Tibial nerve (tissue), 4 donors: ENCODE data around the gene HIP1. TPM values are rescaled to one million over a fixed set of nuclear protein-coding genes. Genes with fewer than 3 reads are reported as not detected.

ENCODE experiments used
- DNase-seq, 2 donors: peaks; one replicate each; pipeline ENCODE4 v3.0.0-alpha.2; 2019; ENCODE audit warnings: low spot score in 2 of 2
- H3K27ac ChIP-seq, 4 donors: fragments of 200-600 bp; sonication (generic) in 3 of 4; one replicate each; pipeline ENCODE4 v1.5.1; 2017 to 2019; ENCODE audit warnings: mild to moderate bottlenecking in 1 of 4
- H3K27me3 ChIP-seq, 2 donors: fragments of 200-600 bp; sonication (generic) in 1 of 2; one replicate each; pipeline versions ENCODE4 v1.5.1 to v1.6.0; 2017 to 2019
- H3K36me3 ChIP-seq, 3 donors: fragments of 200-600 bp; sonication (generic); one replicate each; pipeline ENCODE4 v1.5.1; 2018 to 2019
- H3K4me1 ChIP-seq, 4 donors: fragments of 200-600 bp; sonication (generic) in 3 of 4; one replicate each; pipeline ENCODE4 v1.5.1; 2017 to 2019
- H3K4me3 ChIP-seq, 4 donors: fragments of 200-600 bp; sonication (generic) in 3 of 4; one replicate each; pipeline ENCODE4 v1.5.1; 2017 to 2019; ENCODE audit warnings: mild to moderate bottlenecking in 1 of 4, moderate library complexity in 1 of 4
- H3K9me3 ChIP-seq, 4 donors: fragments of 200-600 bp; sonication (generic) in 3 of 4; one replicate each; pipeline ENCODE4 v1.5.1; 2017 to 2019
- CTCF ChIP-seq, 5 experiments: fragments of 200-600 bp in 3 of 5; fragments of 450-650 bp in 2 of 5; sonication (generic) in 3 of 5; IDR thresholded peaks; one replicate each; pipeline ENCODE4 v1.5.1; 2016 to 2019; ENCODE audit warnings: antibody characterized with exemption in 5 of 5, mild to moderate bottlenecking in 3 of 5, moderate library complexity in 2 of 5
- EP300 ChIP-seq, 2 donors: sonication (generic); formaldehyde crosslinking; IDR thresholded peaks; one replicate each; pipeline ENCODE4 v1.6.1; 2017; ENCODE audit warnings: antibody characterized with exemption in 2 of 2, mild to moderate bottlenecking in 1 of 2
- POLR2A ChIP-seq, 2 donors: fragments of 450-650 bp; IDR thresholded peaks; one replicate each; pipeline ENCODE4 v1.6.1; 2017; ENCODE audit warnings: antibody characterized with exemption in 2 of 2, mild to moderate bottlenecking in 2 of 2, moderate library complexity in 2 of 2
- WGBS, 2 donors: methylation state at CpG; one replicate each; pipeline ENCODE4 v1.1.5; 2018; 5-methylcytosine and 5-hydroxymethylcytosine counted together
- total RNA-seq, 4 donors: library from RNA; depleted of rRNA; stranded (reverse); fragments of >200 nt; gene quantifications; one replicate each; pipeline ENCODE4 v1.1.0, GENCODE V29; 2016

HIP1 gene
- total RNA-seq, 4 donors from 2014 or later: 43.2 to 59.7 (median 49.8) TPM

GRCh38 chr7:75756991-75757676, 18.4 kb upstream of the HIP1 start:
- Histone ChIP-seq H3K36me3 (no peaks in the 10 kb centered on the region), H3K4me1 (peaks cover 0 to 5% (median 0%) of the 10 kb centered on the region in 4 donors), H3K27ac (no peak overlapping the region), H3K4me3 (no peak overlapping the region), H3K27me3 (no peaks in the 10 kb centered on the region), H3K9me3 (no peaks in the 10 kb centered on the region)
- WGBS, 2 donors: 71 to 77% methylated on average over 6 of the region's 6 CpGs
- DNase-seq: no peak
- TF ChIP-seq CTCF (IDR thresholded peaks at IDR 0.05) (no peak), EP300 (IDR thresholded peaks at IDR 0.05) (no peak), POLR2A (IDR thresholded peaks at IDR 0.05) (no peak)

GRCh38 chr7:75756206-75756990, 17.7 kb upstream of the HIP1 start:
- Histone ChIP-seq H3K27me3 (no peaks in the 10 kb centered on the region), H3K27ac (no peak overlapping the region), H3K4me3 (no peak overlapping the region), H3K9me3 (no peaks in the 10 kb centered on the region), H3K4me1 (peaks cover 0 to 5% (median 0%) of the 10 kb centered on the region in 4 donors), H3K36me3 (no peaks in the 10 kb centered on the region)
- 62 to 67% methylated on average over 10 of the region's 10 CpGs for WGBS, 2 donors
- no peak for DNase-seq
- TF ChIP-seq POLR2A (IDR thresholded peaks at IDR 0.05) (no peak), CTCF (IDR thresholded peaks at IDR 0.05) (no peak), EP300 (IDR thresholded peaks at IDR 0.05) (no peak)

GRCh38 chr7:75743455-75743859, 4.7 kb upstream of the HIP1 start:
- Histone ChIP-seq H3K4me1 (peaks cover 0 to 16% (median 0%) of the 10 kb centered on the region in 4 donors), H3K9me3 (no peaks in the 10 kb centered on the region), H3K27me3 (no peaks in the 10 kb centered on the region), H3K4me3 (no peak overlapping the region), H3K27ac (no peak overlapping the region), H3K36me3 (no peaks in the 10 kb centered on the region)
- DNase-seq: no peak
- TF ChIP-seq CTCF (IDR thresholded peaks at IDR 0.05) (no peak), POLR2A (IDR thresholded peaks at IDR 0.05) (no peak), EP300 (IDR thresholded peaks at IDR 0.05) (no peak)
- 35 to 38% methylated on average over 4 of the region's 4 CpGs for WGBS, 2 donors

GRCh38 chr7:75740846-75741497, 2.2 kb upstream of the HIP1 start:
- no peaks in the 10 kb centered on the region for H3K27me3 ChIP-seq
- H3K36me3 ChIP-seq: no peaks in the 10 kb centered on the region
- peak in 1 of 2 donors; percentile 63 for DNase-seq
- H3K4me3 ChIP-seq: no peak overlapping the region
- peaks cover 0 to 39% (median 4%) of the 10 kb centered on the region in 4 donors for H3K4me1 ChIP-seq
- peak overlapping the region in 2 of 4 donors; percentile 37 to 41 for H3K27ac ChIP-seq
- 57 to 63% methylated on average over 13 of the region's 13 CpGs for WGBS, 2 donors
- no peaks in the 10 kb centered on the region for H3K9me3 ChIP-seq
- no peak for TF ChIP-seq CTCF (IDR thresholded peaks at IDR 0.05)
- peak in 1 of 2 donors; percentile 61 for TF ChIP-seq EP300 (IDR thresholded peaks at IDR 0.05)
